Stimulated activated CD8-positive, alpha-beta memory T cell treated with anti-CD3 and anti-CD28 coated beads, Interleukin-2, amount 100 ng/mL, for 48 hours (primary cell): ENCODE results near the gene PTRH2.

Source experiments
- DNase-seq, 2 donors: peaks; one replicate each; pipeline ENCODE4 v3.0.0-alpha.2; 2020; ENCODE audit warnings: low read depth in 2 of 2

The PTRH2 gene

GRCh38 chr17:59719526-59719925 is 12.3 kb upstream of the PTRH2 start:
- no peak for DNase-seq

DNA sequence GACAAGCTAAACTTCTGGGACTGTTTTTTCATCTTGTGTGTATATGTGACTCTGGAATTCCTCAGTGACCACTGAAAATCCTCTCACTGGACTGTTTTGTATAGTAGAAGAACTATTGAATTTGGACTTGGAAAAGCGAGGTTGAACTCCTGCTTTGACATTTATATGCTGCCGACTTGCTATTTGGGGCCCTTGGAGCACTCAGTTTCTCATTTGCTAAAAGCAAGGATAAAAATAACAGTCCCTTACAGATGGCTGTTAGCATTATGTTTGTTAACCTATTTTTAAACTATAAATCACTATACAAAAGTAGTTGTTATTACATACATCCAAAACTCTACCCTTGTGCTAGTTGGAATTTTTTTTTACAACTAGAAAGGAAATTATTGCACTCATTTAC is 9.2 kb upstream of the PTRH2 start:
- DNase-seq = no peak

GRCh38 chr17:59714255-59714654 is 7.0 kb upstream of the PTRH2 start:
- no peak for DNase-seq

- DNase-seq = no peak
Measured at GRCh38 chr17:59712862-59713261, 5.6 kb upstream of the PTRH2 start.

- DNase-seq = no peak
Measured at GRCh38 chr17:59711936-59712335, 4.7 kb upstream of the PTRH2 start.

DNA sequence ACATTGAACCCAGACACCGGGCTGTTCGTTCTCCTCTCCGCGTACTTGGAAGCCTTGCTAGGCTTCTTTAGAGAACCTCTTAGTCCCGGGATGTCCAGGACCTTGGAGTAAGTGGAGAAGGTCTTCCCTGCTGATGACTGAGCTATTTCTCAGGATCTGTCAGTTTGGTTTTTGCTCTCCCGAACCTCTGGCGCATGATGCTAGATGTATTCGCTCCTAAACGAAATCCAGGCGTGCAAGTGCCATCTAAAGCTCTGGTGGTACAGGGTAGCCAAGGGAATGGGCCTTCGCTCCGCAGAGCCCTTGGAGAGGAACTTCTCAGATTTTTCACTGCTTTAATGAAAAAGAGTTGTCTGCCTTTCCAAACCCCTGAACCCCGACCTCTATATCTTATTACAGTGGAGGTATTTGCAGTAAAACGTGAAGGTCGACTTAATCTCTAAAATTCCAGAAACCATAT is 771 bp upstream of the PTRH2 start:
- DNase-seq = no peak

DNA sequence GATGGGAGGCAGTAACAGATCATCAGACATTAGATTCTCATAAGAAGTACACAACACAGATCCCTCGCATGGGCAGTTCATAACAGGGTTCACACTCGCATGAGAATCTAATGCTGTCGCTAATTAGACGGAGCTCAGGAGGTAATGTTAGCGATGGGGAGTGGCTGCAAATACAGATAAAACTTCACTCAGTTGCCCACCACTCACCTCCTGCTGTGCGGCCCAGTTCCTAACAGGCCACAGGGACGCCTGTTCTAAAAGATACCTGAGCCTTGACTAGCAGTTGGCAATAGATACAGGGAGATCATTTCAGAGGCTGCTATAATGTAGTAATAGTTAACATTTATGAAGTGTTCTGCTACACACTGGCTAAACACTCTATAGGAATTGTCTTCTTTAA is 4.9 kb downstream of the PTRH2 start:
- DNase-seq = no peak

- no peak for DNase-seq
Measured at GRCh38 chr17:59699786-59700185, 7.4 kb downstream of the PTRH2 start.

DNA sequence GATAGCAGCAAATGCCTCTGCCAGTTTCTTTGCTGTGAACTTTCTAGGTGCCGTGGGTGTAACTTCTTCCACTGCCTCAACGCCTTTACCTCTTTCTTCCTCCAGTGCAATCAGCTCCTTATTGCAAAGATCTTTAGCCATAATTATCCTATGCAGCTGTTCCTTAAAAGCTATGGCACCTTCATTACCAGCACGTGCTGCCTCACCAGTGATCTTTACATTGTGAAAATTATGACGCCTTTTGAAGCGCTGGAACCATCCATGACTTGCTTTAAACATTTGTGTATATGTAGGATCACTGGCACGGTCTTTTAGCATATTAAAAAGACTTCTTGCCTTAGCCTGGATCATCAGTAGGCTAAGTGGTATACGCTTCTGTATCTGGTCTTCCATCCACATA is 8.0 kb downstream of the PTRH2 start:
- no peak for DNase-seq

DNA sequence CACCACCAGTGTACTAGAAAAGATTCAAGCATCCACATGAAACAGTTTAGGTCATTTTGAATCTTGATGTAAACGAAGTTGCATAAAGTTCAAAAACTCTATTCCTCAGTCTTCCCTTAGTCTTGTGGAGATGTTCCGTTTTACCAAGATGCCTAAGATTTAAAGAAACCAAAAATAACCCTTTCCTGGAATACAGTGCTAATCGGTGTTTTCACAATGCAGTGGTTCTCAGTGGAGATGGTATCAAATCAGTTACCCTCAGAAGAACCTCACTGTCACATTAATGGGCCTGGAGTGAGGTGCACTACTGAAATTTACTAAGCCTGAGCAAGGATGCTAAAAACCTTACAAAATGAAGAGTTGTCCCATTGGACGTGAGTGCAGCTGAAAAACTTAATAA is 9.1 kb downstream of the PTRH2 start:
- DNase-seq = no peak

DNA sequence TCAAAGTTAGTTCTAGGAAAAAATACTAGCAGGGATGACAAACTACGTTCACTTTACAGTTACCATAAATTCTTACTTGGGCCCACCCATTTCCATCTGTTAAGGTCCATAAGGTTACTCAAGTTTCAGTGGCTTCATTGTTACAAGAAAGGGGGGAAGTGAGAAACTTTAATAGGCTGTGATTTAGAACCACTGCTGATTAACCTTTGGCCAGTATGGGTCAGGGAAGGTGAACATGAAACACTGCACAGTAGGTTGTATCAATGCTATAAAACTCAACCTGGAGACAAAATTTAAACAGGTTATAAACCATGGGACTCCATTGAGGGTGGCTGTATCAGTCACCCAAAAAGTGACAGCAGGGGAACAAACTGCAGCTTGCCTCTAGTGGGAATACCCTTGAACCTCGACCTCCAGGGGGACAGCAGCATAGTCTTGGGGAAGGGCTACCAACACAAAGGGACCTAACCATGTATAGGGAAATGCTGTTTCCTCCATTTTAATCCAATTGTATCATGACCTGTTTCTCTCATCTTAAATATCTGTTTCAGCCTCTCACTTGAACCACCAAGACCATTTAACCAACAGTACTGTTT is 10.4 kb downstream of the PTRH2 start:
- no peak for DNase-seq

DNA sequence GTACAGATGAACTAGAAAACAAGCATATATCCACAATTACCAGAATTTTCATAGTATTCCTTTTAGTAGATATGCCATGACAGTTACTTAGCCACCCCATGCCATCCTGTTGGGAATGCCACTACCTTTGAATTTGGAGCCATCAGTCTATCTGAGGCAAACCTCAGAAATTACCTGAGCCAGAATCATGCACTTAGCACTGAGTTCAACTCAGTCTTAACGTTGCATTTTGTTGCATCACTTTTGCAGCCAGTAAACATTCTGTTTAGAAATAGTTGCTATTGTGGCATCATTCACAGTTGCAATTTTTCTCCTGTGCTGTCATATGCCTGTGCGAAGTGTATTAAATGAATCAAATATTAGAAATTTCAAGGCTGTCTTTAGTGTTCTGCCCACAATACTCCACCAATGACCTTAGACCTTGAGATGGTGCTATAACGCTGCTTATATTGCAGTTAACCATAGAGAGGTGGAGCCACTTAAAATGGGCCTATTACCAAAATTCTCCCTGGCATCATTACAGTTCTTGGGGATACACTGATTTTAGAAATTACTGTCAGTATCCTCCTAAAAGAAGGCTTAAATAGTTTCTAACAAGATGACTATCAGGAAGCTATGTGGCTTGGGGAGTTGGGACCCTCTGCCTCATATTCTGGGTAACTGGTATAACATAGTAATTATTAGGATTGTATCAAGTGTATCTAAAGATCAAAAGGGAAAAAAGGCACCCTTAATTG is 11.1 kb downstream of the PTRH2 start:
- DNase-seq = no peak

GRCh38 chr17:59694344-59694743 is 12.9 kb downstream of the PTRH2 start:
- DNase-seq = no peak

- DNase-seq = no peak
Measured at GRCh38 chr17:59693582-59693981, 13.6 kb downstream of the PTRH2 start.

DNA sequence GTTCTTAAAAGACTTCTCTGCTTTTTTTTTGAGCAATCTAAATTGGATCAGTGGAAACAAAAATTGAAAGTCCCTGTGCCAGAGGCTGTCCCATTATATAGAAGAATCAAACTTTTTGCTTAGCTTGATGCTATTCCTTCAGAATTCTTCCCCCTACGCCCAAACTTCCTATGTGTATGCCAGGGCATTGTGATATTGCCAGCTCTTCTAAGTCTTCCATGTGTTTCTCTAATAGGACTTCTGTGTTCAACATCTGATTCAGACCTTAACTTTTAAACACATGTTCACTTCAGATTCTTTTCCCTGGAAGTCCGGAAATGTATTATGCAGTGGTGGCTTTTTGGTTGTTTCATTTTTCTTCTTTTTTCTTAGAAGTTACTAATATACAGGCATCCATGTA is 18.7 kb downstream of the PTRH2 start:
- no peak for DNase-seq

- no peak for DNase-seq
Measured at GRCh38 chr17:59688008-59688407, 19.2 kb downstream of the PTRH2 start.

- no peak for DNase-seq
Measured at GRCh38 chr17:59684967-59685366, 22.3 kb downstream of the PTRH2 start.

DNA sequence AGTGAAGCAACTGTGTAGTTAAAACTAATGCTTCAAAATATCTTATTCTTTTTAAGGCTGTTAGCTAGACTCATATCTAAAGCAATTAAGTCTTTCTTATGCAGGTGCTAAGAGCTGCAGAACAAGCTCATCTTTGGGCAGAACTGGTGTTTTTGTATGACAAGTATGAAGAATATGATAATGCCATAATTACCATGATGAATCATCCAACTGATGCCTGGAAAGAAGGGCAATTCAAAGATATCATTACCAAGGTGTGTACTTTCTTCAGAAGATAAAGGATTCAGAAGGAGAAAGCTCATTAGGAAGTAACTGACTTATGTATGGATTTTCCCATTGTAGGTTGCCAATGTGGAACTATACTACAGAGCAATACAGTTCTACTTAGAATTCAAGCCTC is 23.9 kb downstream of the PTRH2 start:
- DNase-seq = no peak

GRCh38 chr17:59680314-59680713 is 26.9 kb downstream of the PTRH2 start:
- DNase-seq = no peak

DNA sequence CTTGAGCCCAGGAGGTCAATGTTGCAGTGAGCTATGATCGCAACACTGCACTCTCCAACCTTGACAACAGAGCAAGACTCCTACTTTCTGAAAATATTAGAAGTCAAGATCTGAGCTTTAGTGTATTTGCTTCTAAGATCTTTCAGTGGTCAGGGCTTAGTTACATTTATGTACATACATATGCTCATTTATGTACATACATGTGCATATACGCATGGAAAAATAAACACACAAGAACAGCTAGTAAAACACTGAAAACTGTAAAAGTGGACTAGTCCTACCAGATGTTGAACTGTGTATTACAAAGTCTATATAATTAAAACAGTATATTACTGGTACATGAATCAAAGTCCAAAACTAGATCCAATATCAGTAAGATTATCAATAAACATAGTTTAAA is 28.3 kb downstream of the PTRH2 start:
- DNase-seq = no peak

GRCh38 chr17:59676716-59677115 is 30.5 kb downstream of the PTRH2 start:
- no peak for DNase-seq

DNA sequence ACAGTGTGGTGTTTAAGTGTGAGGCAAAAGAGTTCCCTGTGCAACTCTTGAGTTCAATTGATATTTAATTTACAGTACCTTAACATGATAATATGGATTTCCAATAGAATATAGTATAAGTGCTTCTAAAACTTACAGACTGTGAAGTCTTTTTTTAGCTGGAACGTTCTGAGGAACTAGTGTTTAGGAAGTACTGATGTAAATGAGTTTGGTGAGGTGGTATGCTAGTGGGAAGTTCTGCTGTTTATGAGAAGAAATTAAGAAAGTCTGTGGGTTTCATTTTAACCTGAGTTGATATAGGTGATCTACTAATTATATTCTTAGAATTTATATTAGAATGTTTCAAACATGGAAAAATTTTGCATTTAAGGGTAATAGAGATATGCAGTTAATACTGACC is 32.0 kb downstream of the PTRH2 start:
- DNase-seq = no peak

- DNase-seq = no peak
Measured at GRCh38 chr17:59671386-59671785, 35.8 kb downstream of the PTRH2 start.

- no peak for DNase-seq
Measured at GRCh38 chr17:59669944-59670343, 37.3 kb downstream of the PTRH2 start.
